Astrocyte of the cerebellum (primary cell): ENCODE results near the gene POU2F2.

Experiments
- DNase-seq: peaks from one replicate; pipeline ENCODE4 v3.0.0-alpha.2; 2011; ENCODE audit warnings: low read depth
- H3K4me3 ChIP-seq: 2 replicates; pipeline ENCODE4 v1.5.1; 2011; ENCODE audit warnings: mild to moderate bottlenecking, low read depth, low read length, moderate library complexity
- in situ Hi-C: cut with HindIII; loops from 2 replicates; pipeline ENCODE4 v1.10.0; 2017; ENCODE audit warnings: low sequenced_read_pairs
- TF ChIP-seq, protein P1 (sequence below): IDR thresholded peaks from 2 replicates; pipeline ENCODE4 v1.5.1; 2012; ENCODE audit warnings: low read length, low read depth, moderate library complexity, mild to moderate bottlenecking; ENCODE audit errors: missing control alignments

POU2F2 gene

GRCh38 chr19:42121656-42122069 lies 10.6 kb downstream of the POU2F2 start:
- H3K4me3 ChIP-seq = no peak overlapping the region
- no peak for DNase-seq
- TF ChIP-seq, protein P1, sequence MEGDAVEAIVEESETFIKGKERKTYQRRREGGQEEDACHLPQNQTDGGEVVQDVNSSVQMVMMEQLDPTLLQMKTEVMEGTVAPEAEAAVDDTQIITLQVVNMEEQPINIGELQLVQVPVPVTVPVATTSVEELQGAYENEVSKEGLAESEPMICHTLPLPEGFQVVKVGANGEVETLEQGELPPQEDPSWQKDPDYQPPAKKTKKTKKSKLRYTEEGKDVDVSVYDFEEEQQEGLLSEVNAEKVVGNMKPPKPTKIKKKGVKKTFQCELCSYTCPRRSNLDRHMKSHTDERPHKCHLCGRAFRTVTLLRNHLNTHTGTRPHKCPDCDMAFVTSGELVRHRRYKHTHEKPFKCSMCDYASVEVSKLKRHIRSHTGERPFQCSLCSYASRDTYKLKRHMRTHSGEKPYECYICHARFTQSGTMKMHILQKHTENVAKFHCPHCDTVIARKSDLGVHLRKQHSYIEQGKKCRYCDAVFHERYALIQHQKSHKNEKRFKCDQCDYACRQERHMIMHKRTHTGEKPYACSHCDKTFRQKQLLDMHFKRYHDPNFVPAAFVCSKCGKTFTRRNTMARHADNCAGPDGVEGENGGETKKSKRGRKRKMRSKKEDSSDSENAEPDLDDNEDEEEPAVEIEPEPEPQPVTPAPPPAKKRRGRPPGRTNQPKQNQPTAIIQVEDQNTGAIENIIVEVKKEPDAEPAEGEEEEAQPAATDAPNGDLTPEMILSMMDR = no peak
- in situ Hi-C loops = no loop called here

GRCh38 chr19:42121036-42121621 lies 11.1 kb downstream of the POU2F2 start:
- H3K4me3 ChIP-seq = no peak overlapping the region
- no peak for DNase-seq
- in situ Hi-C loops = no loop called here
- TF ChIP-seq, protein P1 = no peak

GRCh38 chr19:42120276-42120980 lies 11.8 kb downstream of the POU2F2 start:
- TF ChIP-seq, protein P1 = no peak
- no peak for DNase-seq
- H3K4me3 ChIP-seq = no peak overlapping the region
- in situ Hi-C loops = no loop called here

DNA sequence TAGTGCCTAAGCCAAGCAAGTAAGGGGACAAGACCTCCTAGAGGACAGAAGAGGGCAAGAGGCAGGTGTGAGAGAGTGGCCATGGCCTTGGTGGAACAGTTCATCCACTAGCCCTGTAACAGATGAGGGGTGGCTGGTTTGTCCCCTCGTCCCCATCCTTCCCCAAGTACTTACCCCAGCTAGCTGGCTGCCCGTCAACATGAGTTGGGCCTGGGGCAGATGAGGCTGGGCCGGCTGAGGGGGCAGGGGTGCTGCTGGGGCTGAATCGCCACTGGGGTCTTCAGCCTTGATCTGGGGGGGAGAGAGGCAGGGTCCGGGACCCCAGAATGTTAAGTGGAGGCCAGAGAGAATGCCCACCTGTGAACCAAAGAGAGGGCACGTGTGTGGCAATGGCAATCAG lies 15.2 kb downstream of the POU2F2 start:
- TF ChIP-seq, protein P1 = no peak
- DNase-seq = no peak
- in situ Hi-C loops = no loop called here
- no peak overlapping the region for H3K4me3 ChIP-seq

DNA sequence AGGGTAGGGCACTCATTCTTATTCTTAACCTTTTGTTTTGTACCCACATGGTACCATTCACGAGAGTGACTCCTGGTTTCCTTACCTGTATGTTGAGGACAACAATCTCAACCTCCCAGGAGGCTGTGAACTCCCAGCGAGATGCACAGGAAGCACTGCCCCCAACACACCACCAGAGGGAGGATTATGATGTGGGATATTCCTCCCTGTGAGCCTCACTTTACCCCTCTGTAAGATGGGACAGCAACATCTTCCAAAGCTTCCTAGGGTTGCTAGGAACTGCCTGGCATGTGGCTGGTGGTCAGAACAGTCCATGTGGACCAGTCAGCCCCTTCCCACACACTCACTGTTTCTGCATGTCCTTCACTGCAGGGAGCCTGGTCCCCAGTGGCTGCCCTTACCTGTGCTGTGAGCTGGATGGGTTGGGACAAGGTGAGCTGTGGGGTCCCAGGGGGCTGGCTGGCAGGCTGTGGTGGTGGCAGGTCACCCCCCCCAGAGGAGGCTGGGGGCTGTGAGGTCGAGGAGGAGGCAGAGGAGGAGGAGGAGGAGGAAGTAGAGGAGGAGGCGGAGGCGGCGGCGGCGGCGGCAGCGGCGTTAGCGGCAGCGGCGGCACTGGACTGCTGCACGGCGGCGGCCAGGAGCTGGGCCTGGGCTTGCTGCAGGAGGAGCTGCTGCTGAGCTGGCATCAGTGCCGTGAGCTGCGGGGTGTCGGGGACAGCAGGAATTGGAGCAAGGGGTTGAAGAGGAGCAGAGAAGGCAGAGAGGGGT lies 15.8 kb downstream of the POU2F2 start:
- in situ Hi-C loops = no loop called here
- no peak for DNase-seq
- H3K4me3 ChIP-seq = no peak overlapping the region
- TF ChIP-seq, protein P1 = peak; percentile 8

GRCh38 chr19:42115705-42116104 lies 16.5 kb downstream of the POU2F2 start:
- in situ Hi-C loops = no loop called here
- no peak overlapping the region for H3K4me3 ChIP-seq

More at GRCh38 chr19:42115705-42116104, 16.5 kb downstream of the POU2F2 start:
- DNase-seq = no peak
- TF ChIP-seq, protein P1 = no peak
